ENCODE results near the gene OTOGL.
"Not testable (repeated sequence)": the region's sequence is repeated elsewhere in the genome, so short reads cannot be mapped to it uniquely, and the experiment has no call there.

OTOGL gene

DNA sequence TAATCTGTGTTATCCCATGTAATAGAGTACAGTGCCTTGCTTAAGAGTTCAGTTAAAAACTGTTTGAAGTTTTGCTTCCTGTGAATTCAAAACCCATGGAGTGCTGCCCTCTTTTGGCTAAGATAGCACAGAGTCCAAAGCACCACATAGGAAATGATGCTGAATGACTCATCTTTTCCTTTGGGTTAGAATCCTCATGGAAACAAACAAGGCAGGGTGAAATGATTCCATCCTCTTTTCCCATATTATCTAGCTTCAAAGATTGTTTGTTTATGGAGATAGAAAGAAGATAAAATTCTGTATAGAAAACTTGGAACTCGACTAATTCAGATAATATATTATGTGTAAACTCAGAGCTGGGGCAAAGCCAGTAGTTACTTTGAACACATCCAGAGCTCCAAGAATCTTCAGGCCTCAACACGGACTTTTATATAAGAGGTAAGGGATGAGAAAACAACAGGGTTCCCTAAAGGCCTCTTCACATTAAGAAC is 87.4 kb downstream of the OTOGL start:
- DNase-seq, result peak; percentile 52

DNA sequence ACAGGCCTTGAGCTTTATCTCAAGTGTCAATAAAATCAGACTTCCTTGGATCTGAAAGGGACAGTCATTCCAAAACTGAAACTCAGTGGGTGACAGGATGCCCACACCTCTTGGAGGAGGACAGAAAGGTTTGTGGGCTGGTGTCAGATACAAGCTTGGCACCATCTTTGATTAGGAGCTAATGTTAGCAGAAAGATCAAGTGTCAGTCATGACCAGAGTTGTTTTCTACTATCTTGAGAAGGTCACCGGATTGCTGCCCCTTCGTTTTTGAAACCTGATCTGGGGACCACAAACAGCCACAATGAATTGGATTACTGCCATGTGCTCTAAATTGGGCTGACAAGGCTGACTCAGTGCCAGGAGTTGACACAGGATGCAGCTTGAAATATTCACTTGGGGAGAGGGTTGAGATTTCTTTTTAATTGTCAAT is 88.3 kb downstream of the OTOGL start:
- DNase-seq, result peak; percentile 89

DNA sequence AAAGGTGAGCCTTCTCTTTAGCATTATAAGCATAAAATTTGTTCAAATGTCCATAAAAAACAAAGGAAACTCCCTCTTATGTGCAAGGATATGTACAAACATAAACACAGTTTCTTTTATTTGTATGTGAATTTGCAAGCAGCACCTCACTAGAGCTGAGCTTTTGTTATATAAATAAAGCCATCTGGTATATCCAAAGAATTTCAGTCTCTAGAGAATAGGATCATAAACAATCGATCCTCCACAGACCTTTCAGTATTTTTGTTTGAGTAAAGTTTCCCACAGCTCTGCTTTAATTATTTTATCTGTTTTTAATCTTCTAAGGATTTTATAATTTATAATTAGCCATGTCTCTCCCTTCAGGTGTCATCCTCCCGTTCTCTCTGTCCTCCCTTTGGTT is 89.2 kb downstream of the OTOGL start:
- DNase-seq, result no peak

DNA sequence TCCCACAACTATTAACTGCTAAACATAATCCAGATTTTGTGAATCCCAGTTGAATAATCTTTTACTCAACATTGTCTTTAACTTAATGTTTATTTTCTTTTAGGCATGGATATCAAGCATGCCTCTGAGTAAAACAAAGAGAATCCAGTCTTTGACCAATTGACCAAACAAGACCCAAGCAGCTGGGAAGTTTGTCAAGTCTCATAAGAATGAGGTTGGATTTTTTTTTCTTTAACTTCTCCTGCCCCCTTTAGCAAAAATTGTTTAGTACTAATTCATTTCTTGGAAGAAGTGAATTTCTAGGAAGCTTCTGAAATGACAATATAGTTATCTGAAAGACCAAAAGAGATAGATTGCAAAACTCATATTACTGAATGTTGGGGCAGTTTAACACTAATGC is 89.9 kb downstream of the OTOGL start:
- no peak for DNase-seq

DNA sequence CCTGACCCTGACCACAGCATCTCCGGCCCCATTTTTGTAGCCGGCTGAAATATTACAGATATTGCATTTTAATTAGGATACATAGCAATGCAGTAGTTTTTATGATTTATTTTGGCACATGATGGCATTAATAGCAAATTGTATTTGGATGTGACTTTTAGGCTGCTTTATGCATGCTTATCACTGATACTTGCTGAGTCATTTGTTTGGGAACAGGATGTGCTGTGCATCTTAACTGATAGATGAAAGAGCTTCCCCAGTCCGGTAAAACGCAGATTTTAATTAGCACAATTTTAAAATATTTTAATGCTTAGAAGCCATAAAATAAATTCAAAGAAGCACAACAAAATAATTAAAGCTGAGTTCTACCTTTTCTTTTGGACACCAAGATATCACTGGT is 90.7 kb downstream of the OTOGL start:
- DNase-seq, result no peak

DNA sequence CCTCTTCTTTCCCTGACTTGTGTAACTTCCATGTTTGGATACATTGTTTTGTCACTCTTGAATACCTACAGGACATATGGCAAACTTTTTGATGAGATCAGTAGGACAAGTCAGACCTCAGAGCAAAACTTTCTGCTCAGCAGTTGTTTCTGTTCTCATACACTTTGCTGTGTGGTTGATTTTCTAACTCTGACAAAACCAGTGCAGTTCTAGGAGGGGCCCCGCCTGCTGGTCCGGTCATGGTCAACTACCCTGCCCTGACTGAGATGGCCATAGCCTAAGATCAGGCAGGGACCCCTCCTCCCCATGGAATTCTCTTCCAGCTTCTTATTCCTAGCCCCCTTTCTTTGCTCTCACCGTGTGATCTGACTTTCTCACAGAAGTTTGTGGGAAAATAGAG is 92.8 kb downstream of the OTOGL start:
- no peak for DNase-seq

DNA sequence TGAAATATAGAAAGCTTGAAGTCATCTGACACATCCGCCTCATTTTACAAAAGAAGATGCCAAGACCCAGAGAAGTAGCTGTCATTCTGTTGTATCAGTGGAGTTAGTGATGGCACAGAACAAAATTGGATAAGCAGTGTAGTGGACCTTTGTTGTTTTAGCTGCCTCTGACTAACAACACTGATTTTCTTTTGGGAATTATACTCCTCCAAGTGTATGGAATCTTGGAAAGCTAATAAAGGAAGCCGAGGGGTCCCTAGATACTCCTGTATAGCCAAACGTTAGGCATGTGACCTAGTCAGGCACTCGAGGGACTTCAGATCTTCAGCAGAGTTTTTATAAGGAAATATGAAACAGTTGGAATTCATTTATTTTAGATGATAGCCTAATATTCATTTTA is 94.5 kb downstream of the OTOGL start:
- DNase-seq, result no peak

DNA sequence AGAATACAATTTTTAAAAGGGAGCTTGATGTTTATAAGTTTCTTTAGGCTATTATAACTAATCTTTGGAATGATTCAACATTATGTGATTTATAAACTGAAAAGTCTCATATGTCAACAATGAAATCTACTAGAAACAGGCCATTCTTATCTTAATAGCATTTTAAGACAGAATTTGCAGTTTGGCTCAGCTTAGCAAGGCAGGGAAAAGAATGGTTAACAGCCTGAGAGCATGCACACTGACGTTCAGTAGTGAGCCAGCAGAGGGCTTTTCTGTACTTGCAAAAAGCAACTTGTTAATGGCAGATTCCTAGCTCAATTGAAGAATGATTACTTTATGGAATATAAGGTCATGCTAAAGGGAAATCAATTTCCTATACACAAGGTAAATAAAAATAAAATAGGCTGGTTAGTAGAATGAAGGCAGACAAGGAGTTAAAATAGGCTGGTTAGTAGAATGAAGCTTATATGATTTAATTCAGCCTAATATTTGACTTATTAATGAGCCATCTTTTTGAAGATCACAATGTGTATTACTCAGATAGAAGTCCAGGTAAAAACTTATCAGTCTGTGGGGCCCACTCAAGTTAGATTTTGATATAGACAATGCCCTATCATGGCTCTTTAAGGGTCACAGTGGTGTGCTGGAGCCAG is 95.9 kb downstream of the OTOGL start:
- peak; percentile 57 for DNase-seq

DNA sequence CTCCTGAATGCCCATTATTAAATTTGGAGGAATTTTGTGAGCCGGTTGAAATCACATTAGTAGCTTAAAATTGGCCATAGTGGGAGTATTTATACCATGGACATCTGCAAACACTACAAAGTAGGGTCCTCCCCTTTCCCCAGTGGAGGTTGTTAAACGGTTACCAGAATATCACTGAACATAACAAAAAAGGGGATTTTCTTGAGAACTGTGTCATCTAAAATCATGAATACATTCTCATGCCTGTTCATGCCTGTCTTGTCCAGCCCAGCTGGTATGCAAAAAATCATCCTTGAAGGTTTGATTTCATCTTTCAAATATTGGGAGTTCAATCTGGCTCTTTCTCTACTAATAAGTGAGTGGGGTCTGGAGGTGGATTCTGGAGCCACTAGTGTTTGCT is 96.4 kb downstream of the OTOGL start:
- DNase-seq, result no peak

DNA sequence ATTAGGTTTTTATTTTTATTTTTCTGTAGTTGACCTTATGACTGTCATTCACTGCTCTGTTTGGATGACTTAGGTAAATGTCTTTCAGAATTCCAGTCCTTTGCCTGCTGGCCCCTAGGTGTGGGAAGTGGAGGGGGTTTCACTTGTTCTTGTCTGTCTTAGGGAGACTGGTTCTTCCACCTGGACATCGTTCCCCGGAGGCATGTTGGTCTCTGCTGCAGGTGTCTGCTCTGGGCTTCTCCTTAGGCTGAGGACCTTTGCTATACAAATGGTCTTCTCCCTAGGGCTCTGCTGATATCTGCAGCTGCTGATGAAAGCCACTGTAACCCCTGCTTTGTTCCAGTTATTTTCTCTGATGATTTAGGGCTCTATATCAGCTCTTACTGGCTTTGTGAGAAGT is 97.1 kb downstream of the OTOGL start:
- no peak for DNase-seq

DNA sequence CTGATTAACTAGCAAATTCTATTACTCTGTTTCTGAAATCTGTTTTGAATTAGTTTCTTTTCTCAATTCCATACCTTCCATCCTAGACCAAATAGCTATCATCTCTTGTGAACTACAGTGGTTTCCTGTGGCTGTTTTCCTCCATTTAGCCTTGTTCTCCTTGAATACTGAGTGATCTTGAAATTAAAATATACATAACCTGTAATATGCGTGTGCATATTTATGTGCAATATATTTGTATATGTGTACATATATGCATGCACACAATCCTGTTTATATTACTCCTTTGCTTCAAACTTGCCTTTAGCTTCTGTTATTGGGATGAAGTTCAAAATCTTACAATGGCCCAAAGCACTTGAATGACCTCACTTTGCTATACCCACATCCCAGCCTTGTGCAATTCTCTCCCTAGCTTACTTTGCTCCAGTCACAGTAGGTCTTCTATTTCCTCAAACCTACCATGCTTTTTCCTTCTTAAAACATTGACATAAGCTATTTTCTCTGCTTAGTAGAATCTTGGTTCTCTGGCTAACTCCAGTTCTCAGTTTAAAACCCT is 99.5 kb downstream of the OTOGL start:
- no peak for DNase-seq

DNA sequence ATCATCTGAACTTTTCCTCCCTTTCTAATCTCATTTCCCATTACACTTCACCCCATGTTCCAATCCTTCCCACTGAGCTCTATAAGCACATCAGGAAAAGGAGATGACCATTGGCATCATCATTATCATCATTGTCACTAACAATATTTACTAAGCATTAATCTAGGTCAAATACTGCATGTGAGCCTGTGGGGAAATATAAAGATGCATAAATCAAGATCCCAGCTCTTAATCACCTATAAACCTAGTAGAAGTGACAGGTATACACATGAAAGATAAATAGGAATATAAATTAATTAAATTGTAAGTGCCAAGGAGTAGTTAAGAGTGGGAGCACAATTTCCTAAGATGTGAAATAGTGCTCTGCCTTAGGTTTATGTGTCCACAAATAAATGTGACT is 100.6 kb downstream of the OTOGL start:
- DNase-seq, result no peak

DNA sequence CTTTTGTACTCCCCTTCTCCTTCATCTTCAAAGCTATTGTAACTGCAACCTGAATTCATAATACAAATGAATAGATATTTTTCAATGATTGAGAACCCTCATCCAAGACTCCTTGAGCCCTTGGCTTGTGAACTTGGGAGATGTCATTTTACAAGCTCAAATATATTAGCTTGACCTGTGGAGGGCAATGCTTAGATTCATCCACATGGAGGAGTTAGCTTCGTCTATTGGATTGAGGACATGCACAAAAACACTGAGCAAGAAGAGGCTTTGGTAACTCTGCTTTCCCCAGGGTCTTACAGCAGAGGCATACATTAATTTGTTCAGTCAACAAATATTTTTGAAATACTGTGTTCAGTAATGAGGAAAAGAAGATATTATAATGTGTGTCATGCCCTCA is 101.1 kb downstream of the OTOGL start:
- DNase-seq, result no peak

DNA sequence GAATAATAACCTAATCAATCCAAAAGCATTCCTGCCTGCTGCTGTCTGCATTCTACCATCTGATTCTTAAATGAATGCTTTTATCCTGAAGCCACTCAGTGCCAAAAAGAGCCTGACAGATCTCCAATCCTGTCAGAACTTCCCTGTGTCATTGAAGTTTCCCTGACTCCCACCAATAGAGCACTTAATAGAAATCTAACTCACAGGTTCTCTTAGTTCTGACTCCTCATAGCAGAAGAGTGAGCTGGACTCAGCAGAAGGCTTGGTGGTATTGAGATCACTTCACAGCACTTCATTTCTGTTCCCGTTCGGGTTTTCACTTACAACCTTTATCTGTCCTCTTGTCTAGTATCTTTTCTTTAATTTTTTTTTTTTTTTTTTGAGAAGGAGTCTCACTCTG is 102.6 kb downstream of the OTOGL start:
- no peak for DNase-seq

DNA sequence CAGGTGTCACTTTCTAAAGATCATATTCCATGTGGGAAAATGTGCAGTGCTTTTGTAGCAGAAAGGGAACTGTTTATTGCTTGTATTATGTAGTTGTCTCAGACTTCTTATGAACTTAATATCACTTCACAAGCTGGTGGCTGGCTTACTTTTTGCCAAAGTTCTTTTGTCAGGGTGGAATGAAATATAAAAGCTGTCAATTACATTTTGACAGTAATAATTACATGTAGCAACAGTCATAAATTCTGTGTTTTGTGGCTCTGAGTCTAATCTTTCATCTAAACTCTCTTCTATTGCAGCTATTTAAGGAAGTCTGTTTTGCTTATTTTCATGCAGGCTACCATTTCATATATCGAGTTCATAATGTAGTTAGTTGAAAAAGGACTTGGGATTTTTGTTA is 106.6 kb downstream of the OTOGL start:
- no peak for DNase-seq

DNA sequence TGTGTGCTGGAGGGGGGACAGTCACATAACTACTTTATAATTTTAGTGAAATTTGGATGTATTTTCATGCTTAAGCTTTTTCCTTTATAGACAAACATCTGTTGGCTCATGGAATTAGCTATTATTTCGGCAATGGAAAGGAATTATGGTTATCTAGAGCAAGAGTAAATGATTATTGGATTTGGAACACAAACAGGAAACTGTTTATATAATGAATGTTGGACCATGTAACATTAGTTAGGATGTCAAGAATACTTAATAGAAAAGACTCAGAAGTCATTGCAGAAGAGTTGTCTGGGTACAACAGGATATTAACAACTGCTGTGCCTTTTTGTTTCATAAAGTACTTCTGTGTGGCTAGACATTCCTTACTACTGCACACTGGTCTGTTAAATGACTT is 108.7 kb downstream of the OTOGL start:
- no peak for DNase-seq

DNA sequence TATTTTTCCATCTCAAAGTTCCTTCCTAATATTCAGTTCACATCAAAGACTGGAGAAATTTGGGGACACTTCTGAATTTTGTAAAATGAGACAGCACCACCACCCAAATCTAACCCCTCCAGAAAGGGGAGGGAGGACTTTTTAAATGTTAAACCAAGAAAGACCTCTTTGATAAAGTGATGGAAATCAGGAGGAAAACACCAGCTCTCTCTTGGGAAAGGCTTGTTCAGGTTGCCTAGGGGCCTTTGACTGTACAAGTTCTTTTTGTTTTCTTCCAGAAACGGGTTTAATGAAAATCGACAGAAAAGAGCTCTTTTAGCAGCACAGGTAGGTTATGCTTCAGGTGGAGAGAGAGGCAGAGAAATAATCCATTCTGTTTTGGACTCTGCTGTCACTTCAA is 112.3 kb downstream of the OTOGL start:
- DNase-seq, result no peak

DNA sequence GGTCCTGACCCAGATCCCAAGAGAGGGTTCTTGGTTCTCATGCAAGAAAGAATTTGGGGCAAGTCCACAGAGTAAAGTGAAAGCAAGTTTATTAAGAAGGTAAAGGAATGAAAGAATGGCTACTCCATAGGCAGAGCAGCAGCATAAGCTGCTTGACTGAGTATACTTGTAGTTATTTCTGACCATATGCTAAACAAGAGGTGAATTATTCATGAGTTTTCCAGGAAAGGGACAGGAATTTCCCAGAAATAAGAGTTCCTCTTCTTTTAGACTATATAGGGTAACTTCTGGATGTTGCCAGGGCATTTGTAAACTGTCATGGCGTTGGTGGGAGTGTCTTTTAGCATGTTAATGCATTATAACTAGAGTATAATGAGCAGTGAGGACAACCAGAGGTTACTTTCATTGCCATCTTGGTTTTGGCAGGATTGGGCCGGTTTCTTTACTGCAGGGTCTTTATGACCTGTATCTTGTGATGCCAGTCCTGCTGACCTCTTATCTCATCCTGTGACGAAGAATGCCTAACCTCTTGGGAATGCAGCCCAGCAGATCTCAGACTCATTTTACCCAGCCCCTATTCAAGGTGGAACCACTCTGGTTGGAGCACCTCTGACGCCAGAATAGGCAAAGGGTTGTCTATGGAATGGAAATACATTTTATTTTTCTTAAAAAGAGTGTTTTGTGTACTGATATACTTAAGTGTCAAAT is 113.8 kb downstream of the OTOGL start:
- no peak for DNase-seq

DNA sequence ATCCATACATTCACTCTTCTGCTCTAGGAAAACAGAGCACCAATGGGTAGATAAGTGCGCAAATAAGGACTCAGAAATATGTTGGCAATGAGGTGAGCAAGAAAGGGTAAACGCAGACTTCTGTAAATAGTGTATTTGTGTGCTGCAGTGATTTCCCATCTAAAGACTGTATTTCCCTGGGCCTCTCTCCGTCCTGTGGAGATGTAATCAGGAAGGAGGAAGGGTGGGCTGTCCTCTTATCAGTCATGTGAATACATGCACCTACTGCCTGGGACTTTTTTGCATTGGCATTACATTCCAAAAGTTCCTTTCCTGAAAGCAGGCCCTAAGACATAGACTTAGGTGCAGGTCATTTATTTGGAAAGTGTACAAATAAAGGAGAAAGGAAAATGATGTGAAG is 114.5 kb downstream of the OTOGL start:
- no peak for DNase-seq

DNA sequence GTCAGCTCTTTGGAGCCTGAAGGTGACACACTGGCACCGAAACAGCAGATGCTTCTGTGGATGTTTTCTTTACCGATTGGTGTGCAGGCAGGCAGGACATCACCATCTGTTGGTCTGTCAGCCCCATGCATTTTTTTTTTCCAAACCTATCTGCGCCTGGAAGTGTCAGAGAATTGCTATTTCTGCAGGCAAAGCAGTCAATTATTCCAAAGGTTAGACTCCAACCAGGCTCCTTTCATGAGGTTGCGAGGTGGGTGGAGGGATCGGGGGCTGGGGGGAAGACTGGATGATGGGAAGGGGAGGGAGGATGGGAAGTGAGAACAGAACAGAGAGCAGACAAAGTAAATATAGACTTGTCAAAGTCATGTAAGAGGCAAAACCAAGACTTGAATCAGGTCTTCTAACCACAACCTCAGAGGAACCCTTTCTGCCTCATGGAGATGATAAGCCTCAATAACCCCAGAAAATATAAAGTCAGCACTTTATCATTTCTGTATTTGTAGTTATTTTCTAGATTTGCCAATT is 117.7 kb downstream of the OTOGL start:
- DNase-seq, result no peak

DNA sequence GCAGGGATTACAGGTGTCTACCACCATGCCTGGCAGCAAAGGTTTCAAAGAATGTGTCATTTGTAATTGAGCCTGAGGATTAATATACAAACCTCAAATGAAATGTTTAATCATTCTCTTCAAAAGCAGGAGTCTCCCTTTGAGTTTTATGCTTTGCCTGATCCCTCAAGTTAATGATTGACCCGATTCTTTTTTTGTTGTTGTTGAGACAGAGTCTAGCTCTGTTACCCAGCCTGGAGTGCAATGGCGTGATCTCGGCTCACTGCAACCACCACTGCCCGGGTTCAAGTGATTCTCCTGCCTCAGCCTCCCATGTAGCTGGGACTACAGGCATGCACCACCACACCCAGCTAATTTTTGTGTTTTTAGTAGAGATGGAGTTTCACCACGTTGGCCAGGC is 119.6 kb downstream of the OTOGL start:
- DNase-seq, result not testable (repeated sequence)

DNA sequence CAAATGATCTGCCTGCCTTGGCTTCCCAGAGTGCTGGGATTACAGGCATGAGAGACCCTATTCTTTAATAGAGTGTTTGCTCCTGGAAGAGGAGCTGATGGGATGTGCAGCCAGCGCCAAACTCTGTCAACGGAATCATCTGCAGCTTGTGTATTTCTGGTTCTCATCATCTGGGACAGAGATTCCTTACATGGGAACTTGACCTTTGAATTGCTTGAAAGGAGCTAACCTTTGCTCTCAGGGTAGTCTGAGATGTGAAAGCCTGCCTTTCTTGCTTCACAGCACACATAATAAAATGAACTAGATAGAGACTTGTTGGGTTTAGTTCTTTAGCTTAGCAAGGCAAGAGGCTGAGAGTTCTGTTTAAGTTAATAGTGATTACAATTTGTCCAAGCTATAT is 120.0 kb downstream of the OTOGL start:
- DNase-seq, result no peak

DNA sequence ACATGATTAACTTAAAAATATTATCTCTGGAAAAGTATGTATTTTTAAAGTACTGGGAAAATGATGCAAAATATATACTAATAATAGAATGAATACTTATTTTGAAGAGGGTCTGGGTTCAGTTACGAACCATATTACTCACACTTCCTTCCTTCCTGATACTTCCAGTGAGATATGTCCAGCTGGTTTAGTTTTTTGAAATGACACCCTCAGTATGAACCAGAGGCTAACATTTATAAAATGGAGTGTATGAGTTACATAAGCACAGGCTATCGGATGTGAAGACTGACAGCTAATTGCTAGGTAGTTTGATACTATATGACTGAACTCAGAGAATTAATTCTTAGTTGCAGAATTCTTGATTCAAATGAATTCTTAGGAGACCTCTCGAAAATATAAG is 122.9 kb downstream of the OTOGL start:
- DNase-seq, result no peak

DNA sequence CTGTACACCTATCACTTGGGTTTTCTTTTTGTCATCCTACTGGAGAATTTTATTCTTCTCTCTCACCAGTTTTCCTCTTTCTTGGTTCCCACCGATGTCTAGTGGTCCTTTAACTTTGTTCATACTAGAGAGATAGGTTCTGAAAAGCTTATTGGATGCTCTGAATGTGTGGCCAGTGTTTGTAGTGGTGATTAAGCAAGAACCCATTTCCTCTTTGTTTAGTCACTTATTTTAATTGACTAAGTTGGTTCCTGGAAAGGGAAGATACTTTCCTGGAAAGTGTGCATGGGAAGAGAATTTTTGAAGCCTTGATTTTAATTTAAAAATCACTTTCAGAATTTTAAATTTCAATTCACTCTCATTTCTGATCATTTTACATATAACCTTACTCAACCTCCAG is 127.2 kb downstream of the OTOGL start:
- DNase-seq, result no peak
